Measurements from ENCODE around the gene P3H2.

DNA sequence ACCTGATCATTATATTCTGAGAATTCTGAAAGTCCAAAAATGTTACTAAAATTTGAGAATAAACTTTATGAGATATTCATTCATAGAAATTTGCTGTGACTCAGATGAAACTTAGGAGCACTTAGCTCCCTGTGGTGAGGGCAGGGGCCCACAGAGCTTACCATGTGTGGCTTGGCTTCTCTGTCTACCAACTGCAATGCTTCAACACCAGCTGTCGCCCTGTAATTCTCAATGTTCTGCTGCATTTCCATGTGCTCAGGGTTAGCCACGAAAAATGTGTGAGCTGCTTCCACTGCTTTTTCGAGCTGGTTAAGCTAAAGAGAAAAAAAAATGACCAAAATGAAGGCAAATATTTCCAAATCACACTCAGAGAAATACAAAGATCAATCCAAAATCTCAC is 125.6 kb downstream of the P3H2 start:
- TF ChIP-seq YY1 (IDR thresholded peaks at IDR 0.05; ENCODE audit: insufficient read depth, insufficient read length) (no peak), ZNF274 (IDR thresholded peaks at IDR 0.05; ENCODE audit: low read depth, low read length) (no peak)
